B cell (primary cell): ENCODE results near the gene CHST8. TPM values are rescaled to one million over a fixed set of nuclear protein-coding genes. Genes with fewer than 3 reads are reported as not detected.

Experiments
- ATAC-seq: fragments of 200-7000 bp; cut with Tn5 transposase; one replicate; pipeline ENCODE4 v1.10.0; 2021; ENCODE audit warnings: low read depth, mild to moderate bottlenecking, moderate number of reproducible peaks, moderate library complexity
- CTCF ChIA-PET: fragments of 350-600 bp; sonication (Branson Sonifier 250); formaldehyde crosslinking; loops from one replicate; lab custom pipeline; 2021; ENCODE audit warnings: antibody characterized with exemption, inconsistent platforms; lab: Charles Lee
- POLR2A ChIA-PET: fragments of 350-600 bp; sonication (Branson Sonifier 250); formaldehyde crosslinking; loops from one replicate; lab custom pipeline; 2021; ENCODE audit warnings: antibody characterized with exemption; lab: Charles Lee
- DNase-seq: peaks from one replicate; pipeline ENCODE4 v3.0.0; 2013
- H2AFZ ChIP-seq: 2 replicates; pipeline ENCODE4 v1.6.1; 2012; ENCODE audit warnings: mild to moderate bottlenecking, low read depth, low read length; ENCODE audit not compliant: insufficient read depth, poor library complexity, severe bottlenecking
- H3K27ac ChIP-seq, 2 donors: 1 replicate in 1 of 2; 2 replicates in 1 of 2; pipeline ENCODE4 v1.5.1; 2012 to 2013; ENCODE audit warnings: low read length in 2 of 2, mild to moderate bottlenecking in 2 of 2, moderate library complexity in 1 of 2
- H3K27me3 ChIP-seq, 4 experiments: fragments of 200-600 bp in 1 of 4; sonication (generic) in 1 of 4; replicated peaks in 1 of 4; 1 replicate in 2 of 4; 2 replicates in 2 of 4; pipeline versions ENCODE4 v1.6.1 to v1.7.0; 2013 to 2016; ENCODE audit warnings: low read length in 3 of 4, mild to moderate bottlenecking in 2 of 4, mixed read lengths in 1 of 4, moderate library complexity in 1 of 4; ENCODE audit not compliant: insufficient read depth in 4 of 4, control insufficient read depth in 3 of 4; ENCODE audit errors: control extremely low read depth in 1 of 4
- H3K36me3 ChIP-seq, 2 experiments: replicated peaks in 1 of 2; 1 replicate in 1 of 2; 2 replicates in 1 of 2; pipeline versions ENCODE4 v1.6.1 to v1.7.1; 2013; ENCODE audit warnings: low read length in 1 of 2; ENCODE audit not compliant: insufficient read depth in 2 of 2, control insufficient read depth in 1 of 2; ENCODE audit errors: control extremely low read depth in 1 of 2, extremely low read depth in 1 of 2
- H3K4me1 ChIP-seq, 2 donors: fragments of 200-600 bp in 1 of 2; sonication (generic) in 1 of 2; 1 replicate in 1 of 2; 2 replicates in 1 of 2; pipeline versions ENCODE4 v1.5.1 to v1.6.1; 2013 to 2017; ENCODE audit warnings: low read length in 2 of 2; ENCODE audit not compliant: control insufficient read depth in 2 of 2, insufficient read depth in 2 of 2
- H3K4me2 ChIP-seq: replicated peaks from 2 replicates; pipeline ENCODE3; 2012; ENCODE audit warnings: mild to moderate bottlenecking, low read depth, low read length; ENCODE audit not compliant: poor library complexity, severe bottlenecking
- H3K4me3 ChIP-seq, 5 experiments: fragments of 200-600 bp in 1 of 5; sonication (generic) in 1 of 5; 1 replicate in 3 of 5; 2 replicates in 2 of 5; pipeline versions ENCODE4 v1.5.1 to v1.7.0; 2011 to 2016; ENCODE audit warnings: low read length in 4 of 5, mild to moderate bottlenecking in 4 of 5, low read depth in 2 of 5, control low read depth in 1 of 5, moderate library complexity in 1 of 5; ENCODE audit not compliant: insufficient read depth in 1 of 5; ENCODE audit errors: control extremely low read depth in 1 of 5, extremely low read depth in 1 of 5
- H3K79me2 ChIP-seq: fragments of 200-600 bp; sonication (generic); one replicate; pipeline ENCODE4 v1.6.0; 2016; ENCODE audit warnings: low read length; ENCODE audit not compliant: control insufficient read depth, insufficient read depth
- H3K9ac ChIP-seq: fragments of 200-600 bp; sonication (generic); 2 replicates; pipeline ENCODE4 v1.6.1; 2017; ENCODE audit warnings: mild to moderate bottlenecking, low read length, moderate library complexity
- H3K9me3 ChIP-seq, 3 donors: one replicate each; pipeline versions ENCODE4 v1.6.1 to v1.7.1; 2013; ENCODE audit warnings: low read length in 2 of 3; ENCODE audit not compliant: control insufficient read depth in 2 of 3, insufficient read depth in 1 of 3; ENCODE audit errors: control extremely low read depth in 1 of 3
- H4K20me1 ChIP-seq: 2 replicates; pipeline ENCODE4 v1.6.0; 2012; ENCODE audit warnings: mild to moderate bottlenecking, low read length; ENCODE audit not compliant: insufficient read depth, control insufficient read depth, poor library complexity, severe bottlenecking
- H3K27ac Mint-ChIP-seq: one replicate; pipeline ENCODE4 v1.8.0; 2021; ENCODE audit warnings: mixed read lengths
- H3K27me3 Mint-ChIP-seq: one replicate; pipeline ENCODE4 v1.8.0; 2021; ENCODE audit warnings: mixed read lengths
- H3K4me1 Mint-ChIP-seq: one replicate; pipeline ENCODE4 v1.8.0; 2021; ENCODE audit warnings: mixed read lengths
- H3K4me3 Mint-ChIP-seq: one replicate; pipeline ENCODE4 v1.8.0; 2021; ENCODE audit warnings: mixed read lengths
- H3K9me3 Mint-ChIP-seq: one replicate; pipeline ENCODE4 v1.8.0; 2022; ENCODE audit warnings: mixed read lengths; ENCODE audit not compliant: insufficient read depth
- CTCF ChIP-seq: fragments of 200-600 bp; IDR thresholded peaks from one replicate; pipeline ENCODE4 v1.8.0; 2022; ENCODE audit warnings: antibody characterized with exemption, mild to moderate bottlenecking
- EZH2 ChIP-seq: IDR thresholded peaks from 2 replicates; pipeline ENCODE4 v1.6.1; 2012; ENCODE audit warnings: borderline replicate concordance, low read depth, mild to moderate bottlenecking, moderate library complexity, low read length; ENCODE audit not compliant: insufficient read depth, poor library complexity, severe bottlenecking
- WGBS: methylation state at CpG from one replicate; pipeline ENCODE4 v1.1.5; 2013; ENCODE audit warnings: missing lambda C conversion rate; ENCODE audit not compliant: insufficient coverage; 5-methylcytosine and 5-hydroxymethylcytosine counted together
- intact Hi-C: fragments of 100-400 bp; cut with micrococcal nuclease; formaldehyde crosslinking; loops from one replicate; pipeline ENCODE4 v1.10.0; 2022
- polyA plus RNA-seq: library from polyadenylated mRNA; depleted of rRNA; stranded (reverse); fragments of >200 nt; gene quantifications from 2 replicates; pipeline ENCODE4 v1.2.3, GENCODE V29; 2012
- total RNA-seq, 2 donors: library from RNA; stranded (reverse); fragments of 120-200 nt in 1 of 2; gene quantifications; 1 replicate in 1 of 2; 2 replicates in 1 of 2; pipeline versions ENCODE4 v1.2.3 to v1.2.4, GENCODE V29; 2013 to 2022

CHST8 gene
- total and polyA plus RNA-seq, 2 donors (not counting 1 experiment from before 2014, with no cell fraction given): not detected

- no peaks in the 10 kb centered on the region for H3K79me2 ChIP-seq
- no peaks in the 10 kb centered on the region for H3K27me3 Mint-ChIP-seq
Observed at GRCh38 chr19:33815380-33816340, 193.9 kb downstream of the CHST8 start.

More at GRCh38 chr19:33815380-33816340, 193.9 kb downstream of the CHST8 start:
- no peak for DNase-seq
- no peak overlapping the region for H3K4me3 Mint-ChIP-seq
- no peak overlapping the region for H2AFZ ChIP-seq
- ChIA-PET POLR2A (no interaction called here), CTCF (interaction anchor here (0.9 kb wide), 1 partner anchor 38 kb away, joined by 4 read pairs; no protein-coding TSS in a partner anchor)
- intact Hi-C loops: no loop called here
- no peaks in the 10 kb centered on the region for H3K36me3 ChIP-seq
- H3K9me3 ChIP-seq: peaks cover 0 to 7% (median 0%) of the 10 kb centered on the region in 3 donors
- TF ChIP-seq EZH2 (no peak), CTCF (no peak)
- H3K4me3 ChIP-seq: no peak overlapping the region
- H3K4me1 Mint-ChIP-seq: peaks cover 23% of the 10 kb centered on the region
- H3K27ac Mint-ChIP-seq: no peak overlapping the region
- H4K20me1 ChIP-seq: no peaks in the 10 kb centered on the region
- H3K9ac ChIP-seq: no peak overlapping the region
- H3K27ac ChIP-seq: no peak overlapping the region
- no peak overlapping the region for H3K4me2 ChIP-seq
- peaks cover 17 to 24% of the 10 kb centered on the region in 2 donors for H3K4me1 ChIP-seq
- H3K27me3 ChIP-seq: peaks cover 0 to 4% (median 0%) of the 10 kb centered on the region in 4 experiments
- no peaks in the 10 kb centered on the region for H3K9me3 Mint-ChIP-seq
- ATAC-seq: no peak
- WGBS: 80% methylated on average over 8 of the region's 15 CpGs
